Endothelial cell of umbilical vein (primary cell): Measurements from ENCODE around the gene RHBDD3. TPM values are rescaled to one million over a fixed set of nuclear protein-coding genes. Genes with fewer than 3 reads are reported as not detected.

Experiments
- BruUV-seq: library from RNA; stranded (reverse); fragments of 400-500 nt; replicated peaks from 2 replicates; lab custom pipeline; 2021; lab: Mats Ljungman, UMichigan
- CTCF ChIA-PET: fragments of 300-600, 350-600 bp; sonication (Branson Sonifier 250); formaldehyde crosslinking; loops from one replicate; lab custom pipeline; 2021; ENCODE audit warnings: antibody characterized with exemption, inconsistent platforms; lab: Charles Lee
- POLR2A ChIA-PET: fragments of 300-600, 350-600 bp; sonication (Branson Sonifier 250); formaldehyde crosslinking; loops from one replicate; lab custom pipeline; 2021; ENCODE audit warnings: antibody characterized with exemption, inconsistent platforms; lab: Charles Lee
- DNase-seq: peaks from one replicate; pipeline ENCODE4 v3.0.0-alpha.2; 2011; ENCODE audit warnings: low read depth, low spot score
- FAIRE-seq: peaks from 2 replicates; lab custom pipeline; 2011; peaks lifted over from hg19 to GRCh38; lab: Jason Lieb, UNC
- H2AFZ ChIP-seq: 2 replicates; pipeline ENCODE4 v1.6.0; 2012; ENCODE audit warnings: low read depth, low read length, control low read depth, inconsistent platforms
- H3K27ac ChIP-seq: 2 replicates; pipeline ENCODE4 v1.5.1; 2011; ENCODE audit warnings: low read depth, mild to moderate bottlenecking, control low read depth, low read length, moderate library complexity; ENCODE audit not compliant: insufficient read depth
- H3K27me3 ChIP-seq, 2 experiments: 2 replicates each; pipeline versions ENCODE4 v1.6.0 to v1.6.1; 2011; ENCODE audit warnings: low read length in 2 of 2, mixed read lengths in 1 of 2; ENCODE audit not compliant: control insufficient read depth in 2 of 2, insufficient read depth in 2 of 2
- H3K36me3 ChIP-seq, 2 experiments: 2 replicates in 1 of 2; 3 replicates in 1 of 2; pipeline ENCODE4 v1.5.1; 2011; ENCODE audit warnings: low read length in 2 of 2, mild to moderate bottlenecking in 1 of 2, moderate library complexity in 1 of 2; ENCODE audit not compliant: control insufficient read depth in 2 of 2, insufficient read depth in 2 of 2; ENCODE audit errors: extremely low read depth in 1 of 2
- H3K4me1 ChIP-seq: 3 replicates; pipeline ENCODE4 v1.5.1; 2011; ENCODE audit warnings: mild to moderate bottlenecking, low read length; ENCODE audit not compliant: control insufficient read depth, insufficient read depth; ENCODE audit errors: extremely low read depth
- H3K4me2 ChIP-seq: 2 replicates; pipeline ENCODE4 v1.6.1; 2011; ENCODE audit warnings: low read length, control low read depth, mixed read lengths; ENCODE audit not compliant: insufficient read depth
- H3K4me3 ChIP-seq, 3 experiments: fragments of 200-600 bp in 1 of 3; sonication (generic), shearing (Covaris generic) in 1 of 3; replicated peaks in 1 of 3; 2 replicates each; pipeline ENCODE4 v1.5.1; 2011 to 2016; ENCODE audit warnings: control low read depth in 3 of 3, low read length in 3 of 3, mild to moderate bottlenecking in 2 of 3, inconsistent platforms in 1 of 3, low read depth in 1 of 3, moderate library complexity in 1 of 3; ENCODE audit not compliant: insufficient read depth in 1 of 3
- H3K79me2 ChIP-seq: 2 replicates; pipeline ENCODE4 v1.6.0; 2012; ENCODE audit warnings: low read length, inconsistent platforms; ENCODE audit not compliant: control insufficient read depth, insufficient read depth
- H3K9ac ChIP-seq: replicated peaks from 2 replicates; pipeline ENCODE3; 2011; ENCODE audit warnings: low read length, control low read depth; ENCODE audit not compliant: insufficient read depth; ENCODE audit errors: extremely low read depth
- H3K9me1 ChIP-seq: replicated peaks from 3 replicates; pipeline ENCODE4 v1.6.0; 2011; ENCODE audit warnings: mild to moderate bottlenecking, low read length; ENCODE audit not compliant: control insufficient read depth, insufficient read depth; ENCODE audit errors: extremely low read depth
- H3K9me3 ChIP-seq: replicated peaks from 2 replicates; pipeline ENCODE4 v1.5.1; 2012; ENCODE audit warnings: low read length, inconsistent platforms; ENCODE audit not compliant: control insufficient read depth, insufficient read depth
- H4K20me1 ChIP-seq: replicated peaks from 2 replicates; pipeline ENCODE3; 2011; ENCODE audit warnings: mild to moderate bottlenecking, low read length; ENCODE audit not compliant: control insufficient read depth, insufficient read depth; ENCODE audit errors: extremely low read depth
- CTCF ChIP-seq, 2 donors: IDR thresholded peaks; 1 replicate in 1 of 2; 2 replicates in 1 of 2; pipeline ENCODE4 v1.5.1; 2011; ENCODE audit warnings: low read length in 2 of 2, mild to moderate bottlenecking in 2 of 2, moderate library complexity in 2 of 2, control low read depth in 1 of 2, inconsistent platforms in 1 of 2, low read depth in 1 of 2; ENCODE audit not compliant: insufficient read depth in 1 of 2; ENCODE audit errors: extremely low read depth in 1 of 2
- EZH2 ChIP-seq: IDR thresholded peaks from 2 replicates; pipeline ENCODE4 v1.6.1; 2012; ENCODE audit warnings: borderline replicate concordance, low read depth, mild to moderate bottlenecking, moderate library complexity, low read length, inconsistent platforms; ENCODE audit not compliant: severe bottlenecking
- FOS ChIP-seq: IDR thresholded peaks from 2 replicates; pipeline ENCODE4 v1.6.1; 2011; ENCODE audit warnings: mild to moderate bottlenecking, low read length, moderate library complexity, borderline replicate concordance; ENCODE audit not compliant: insufficient read depth
- GATA2 ChIP-seq: IDR thresholded peaks from 2 replicates; pipeline ENCODE4 v1.7.0; 2011; ENCODE audit warnings: low read depth, mild to moderate bottlenecking, moderate library complexity, mixed read lengths, low read length; ENCODE audit not compliant: insufficient read length, insufficient read depth
- JUN ChIP-seq: IDR thresholded peaks from 2 replicates; pipeline ENCODE4 v1.6.1; 2011; ENCODE audit warnings: borderline replicate concordance, low read depth; ENCODE audit not compliant: insufficient read length, insufficient read depth
- MAX ChIP-seq: IDR thresholded peaks from 2 replicates; pipeline ENCODE4 v1.6.1; 2011; ENCODE audit not compliant: insufficient read depth, insufficient read length
- MYC ChIP-seq: IDR thresholded peaks from one replicate; pipeline ENCODE4 v1.6.1; 2011; ENCODE audit warnings: mild to moderate bottlenecking, low read depth, low read length
- POLR2A ChIP-seq: IDR thresholded peaks from 2 replicates; pipeline ENCODE4 v1.6.1; 2012; ENCODE audit warnings: low read depth, mild to moderate bottlenecking, control low read depth, low read length
- POLR2AphosphoS5 ChIP-seq: IDR thresholded peaks from 2 replicates; pipeline ENCODE4 v1.6.1; 2012; ENCODE audit warnings: low read depth, mild to moderate bottlenecking, control low read depth, low read length, moderate library complexity; ENCODE audit not compliant: insufficient read depth
- dilution Hi-C: fragments of 300-500 bp; cut with MboI; formaldehyde crosslinking; loops from one replicate; pipeline ENCODE4 v1.15.0; 2019; ENCODE audit warnings: low sequenced_read_pairs; ENCODE audit not compliant: extremely low pct_ligation_motif_present
- intact Hi-C: fragments of 100-400 bp; cut with micrococcal nuclease; formaldehyde crosslinking; loops from one replicate; pipeline ENCODE4 v1.10.0; 2022
- polyA plus RNA-seq, 4 experiments: library from polyadenylated mRNA; depleted of rRNA in 3 of 4; stranded (reverse) in 3 of 4; unstranded in 1 of 4; fragments of >200 nt; gene quantifications; 2 replicates each; pipeline versions ENCODE4 v1.2.1 to v1.2.3, GENCODE V29; 2011 to 2012; ENCODE audit warnings: missing spikeins in 1 of 4
- total RNA-seq: library from RNA; stranded (reverse); gene quantifications from 2 replicates; pipeline ENCODE4 v1.2.3, GENCODE V29; 2021

RHBDD3 gene
- total and polyA plus RNA-seq, 2 donors (not counting 3 experiments of a cell fraction or from before 2014, with no cell fraction given) = 31.3 to 37.2 TPM

- Histone ChIP-seq H4K20me1 (no peaks in the 10 kb centered on the region), H3K9ac (no peak overlapping the region), H2AFZ (no peak overlapping the region), H3K9me3 (no peaks in the 10 kb centered on the region), H3K36me3 (no peaks in the 10 kb centered on the region), H3K27me3 (no peaks in the 10 kb centered on the region), H3K9me1 (no peaks in the 10 kb centered on the region), H3K4me1 (no peaks in the 10 kb centered on the region), H3K4me3 (no peak overlapping the region), H3K79me2 (no peaks in the 10 kb centered on the region), H3K27ac (no peak overlapping the region), H3K4me2 (no peak overlapping the region)
- FAIRE-seq (no peak), DNase-seq (no peak)
- dilution Hi-C loops = no loop called here
- no TSS peak for BruUV-seq
- intact Hi-C loops = no loop called here
- TF ChIP-seq CTCF (IDR thresholded peaks at IDR 0.05; ENCODE audit: extremely low read depth in 1 of 2, insufficient read depth in 1 of 2, low read depth in 1 of 2, low read length in 2 of 2) (no peak), JUN (no peak), FOS (no peak), POLR2AphosphoS5 (no peak), EZH2 (no peak), GATA2 (no peak), MAX (no peak), MYC (no peak), POLR2A (no peak)
- CTCF ChIA-PET = interaction anchor here (1.6 to 1.9 kb wide), 2 partner anchors 15 to 19 kb away, joined by 3 to 6 read pairs; no protein-coding TSS in a partner anchor
- POLR2A ChIA-PET = no interaction called here
Measured at GRCh38 chr22:29217827-29218757, 49.7 kb downstream of the RHBDD3 start.
